GM18909 (cell line): ENCODE data around the gene EPHX1.

Experiments
- ATAC-seq: cut with Tn5 transposase; IDR thresholded peaks from one replicate; pipeline ENCODE4 v1.9.1; 2021; ENCODE audit warnings: mild to moderate bottlenecking; ENCODE audit not compliant: unreplicated experiment, poor library complexity

EPHX1 gene

GRCh38 chr1:225891229-225891972, 81.5 kb downstream of the EPHX1 start:
- ATAC-seq, result no peak

DNA sequence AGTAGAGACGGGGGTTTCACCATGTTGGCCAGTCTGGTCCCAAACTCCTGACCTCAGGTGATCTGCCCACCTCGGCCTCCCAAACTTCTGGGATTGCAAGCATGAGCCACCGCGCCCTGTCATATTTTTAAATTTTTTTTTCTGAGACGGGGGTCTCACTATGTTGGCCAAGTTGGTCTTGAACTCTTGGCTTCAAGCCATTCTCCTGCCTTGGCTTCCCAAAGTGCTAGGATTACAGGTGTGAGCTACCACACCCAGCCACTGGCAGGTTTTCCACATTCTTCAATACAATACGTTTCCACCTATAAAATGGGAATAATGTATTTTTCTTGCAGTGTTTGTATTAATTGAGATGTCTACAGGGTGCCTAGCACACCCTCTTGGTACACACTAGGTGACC, 82.4 kb downstream of the EPHX1 start:
- no peak for ATAC-seq
